Stimulated activated CD4-positive, alpha-beta T cell treated with anti-CD3 and anti-CD28 coated beads, TNF-alpha, amount 100 ng/mL, for 48 hours (primary cell): ENCODE results near the gene DDAH1.

Source experiments
- DNase-seq, 3 donors: peaks; one replicate each; pipeline ENCODE4 v3.0.0-alpha.2; 2020; ENCODE audit warnings: low read depth in 3 of 3

DDAH1 gene

DNA sequence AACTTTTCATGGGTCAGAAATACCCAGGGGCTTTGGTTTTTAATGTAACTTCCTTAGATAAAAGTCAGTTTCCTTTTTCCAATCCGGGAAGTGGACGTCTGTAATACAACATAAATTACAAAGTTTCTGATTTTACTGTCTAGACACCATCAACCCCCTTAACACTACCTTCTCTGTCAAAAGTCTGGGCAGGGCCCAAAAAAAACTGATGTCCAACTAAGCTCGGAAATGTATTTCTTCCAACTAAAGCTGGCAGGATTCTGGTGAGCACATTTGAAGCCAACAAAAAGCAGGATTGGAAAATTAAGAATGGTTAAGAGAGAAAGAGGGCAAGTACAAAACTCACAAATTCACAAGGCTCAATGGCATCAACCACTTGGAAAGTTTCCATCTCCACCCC is 24.3 kb downstream of the DDAH1 start:
- DNase-seq, result no peak

DNA sequence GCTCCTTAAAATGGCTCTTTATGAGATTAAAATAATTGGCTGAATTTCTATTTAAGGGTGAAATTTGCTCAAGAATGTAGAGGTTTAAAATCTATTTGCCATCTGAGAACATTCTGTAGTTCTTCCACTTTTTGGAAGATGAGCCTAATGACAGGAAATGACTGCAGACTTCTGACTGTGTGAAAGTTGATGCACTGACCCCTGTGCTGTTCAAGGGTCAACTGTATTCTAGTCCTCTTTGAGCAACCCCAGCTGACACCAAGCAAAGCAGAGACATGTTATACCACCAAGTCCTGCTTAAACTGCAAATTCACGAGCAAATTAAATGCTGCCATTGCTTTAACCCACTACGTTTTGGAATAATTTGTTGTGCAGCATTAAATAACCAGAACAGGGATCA is 26.6 kb downstream of the DDAH1 start:
- DNase-seq, result no peak

DNA sequence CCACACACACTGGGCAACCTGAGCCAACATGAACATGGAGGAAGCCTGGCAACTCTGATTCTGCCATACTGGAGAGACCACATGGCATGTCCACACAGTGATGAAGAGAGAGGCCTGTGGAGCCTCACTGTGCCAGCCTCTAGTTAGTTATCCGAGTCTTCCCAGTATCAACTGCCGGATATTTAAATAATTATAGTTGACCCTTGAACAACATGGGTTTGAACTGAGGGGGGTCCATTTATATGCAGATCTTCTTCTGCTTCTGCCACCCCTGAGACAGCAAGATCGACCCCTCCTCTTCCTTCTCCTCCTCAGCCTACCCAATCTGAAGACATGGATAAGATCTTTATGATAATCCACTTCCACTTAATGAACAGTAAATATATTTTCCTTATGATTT is 27.8 kb downstream of the DDAH1 start:
- DNase-seq, result no peak

DNA sequence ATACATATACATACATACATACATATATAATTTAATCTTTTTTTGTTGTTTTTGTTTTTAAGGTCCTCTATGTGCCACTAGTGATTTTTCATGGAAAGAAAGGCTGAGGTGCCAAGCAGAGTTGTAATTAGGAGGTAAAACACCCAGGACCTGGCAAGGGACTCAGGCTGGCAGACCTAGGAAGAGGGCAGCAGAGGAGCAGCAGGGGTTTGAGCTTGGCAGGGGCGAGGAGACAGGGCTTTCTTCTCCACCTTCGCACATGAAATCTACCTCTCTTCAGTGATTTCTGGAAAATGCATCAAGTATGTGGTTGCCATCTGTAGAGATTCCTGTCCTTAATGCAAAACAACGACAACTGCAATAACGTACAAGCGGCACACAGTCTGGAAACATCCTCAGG is 31.9 kb downstream of the DDAH1 start:
- no peak for DNase-seq

DNA sequence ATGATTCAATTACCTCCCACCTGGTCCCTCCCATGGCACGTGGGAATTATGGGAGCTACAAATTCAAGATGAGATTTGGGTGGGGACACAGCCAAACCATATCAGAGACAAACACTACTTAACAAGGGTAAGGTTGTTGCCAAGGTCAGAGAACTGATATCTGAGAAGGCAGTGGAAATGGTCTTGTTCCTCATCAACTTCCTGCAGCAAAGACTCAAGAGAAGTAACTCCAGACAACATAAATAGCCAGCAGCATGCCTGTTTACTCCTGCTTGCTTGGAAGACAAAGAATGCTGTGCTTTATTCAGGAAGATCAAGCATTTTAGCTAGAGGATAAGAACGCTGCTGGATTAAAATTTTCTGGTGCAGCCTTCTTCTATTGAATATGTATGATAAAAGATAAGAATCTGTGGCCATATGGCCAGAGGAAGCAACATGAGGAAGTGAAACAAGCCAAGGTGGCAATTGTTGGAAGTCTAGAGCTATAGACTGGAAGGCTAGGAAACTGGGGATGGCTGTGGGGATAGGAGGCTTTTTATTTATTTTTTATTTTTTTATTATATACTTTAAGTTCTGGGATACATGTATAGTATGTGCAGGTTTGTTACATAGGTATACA is 36.4 kb downstream of the DDAH1 start:
- no peak for DNase-seq

DNA sequence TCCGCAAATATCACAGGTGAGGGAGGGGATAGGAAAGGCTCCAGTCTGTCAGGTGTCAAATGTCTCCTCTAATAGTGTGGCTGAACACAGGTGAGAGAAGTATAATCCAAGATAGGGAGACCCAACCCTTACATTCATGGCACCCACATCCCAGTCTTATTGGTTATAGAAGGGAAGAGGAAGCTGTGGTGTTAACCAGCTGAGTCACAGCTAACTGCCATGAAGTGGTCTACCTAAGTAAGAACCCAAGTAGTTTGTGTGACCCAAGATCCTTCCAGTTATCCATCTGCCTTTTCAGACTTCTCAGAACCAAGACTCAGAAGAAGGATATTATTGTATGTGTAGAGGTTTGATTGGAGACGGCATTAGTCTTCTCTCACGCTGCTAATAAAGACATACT is 37.1 kb downstream of the DDAH1 start:
- no peak for DNase-seq

DNA sequence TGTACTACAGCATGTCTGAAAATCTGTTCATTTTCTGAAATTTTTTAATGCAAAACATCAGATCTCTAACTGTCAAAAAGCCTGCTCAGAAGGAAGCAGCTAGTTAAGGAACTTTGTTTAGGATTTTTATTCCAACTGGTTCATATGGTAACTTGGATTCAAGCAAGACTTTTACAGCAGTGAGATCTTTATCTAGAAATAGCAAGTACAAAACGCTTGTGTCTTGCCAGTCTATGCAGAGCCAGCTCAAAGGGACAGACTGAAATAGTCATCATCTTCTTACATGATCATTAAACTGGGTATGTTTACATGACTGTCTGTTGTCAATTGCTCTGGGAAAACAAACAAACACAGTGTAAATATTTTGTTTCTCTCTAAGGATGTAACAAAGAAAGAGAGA is 37.6 kb downstream of the DDAH1 start:
- DNase-seq, result no peak

DNA sequence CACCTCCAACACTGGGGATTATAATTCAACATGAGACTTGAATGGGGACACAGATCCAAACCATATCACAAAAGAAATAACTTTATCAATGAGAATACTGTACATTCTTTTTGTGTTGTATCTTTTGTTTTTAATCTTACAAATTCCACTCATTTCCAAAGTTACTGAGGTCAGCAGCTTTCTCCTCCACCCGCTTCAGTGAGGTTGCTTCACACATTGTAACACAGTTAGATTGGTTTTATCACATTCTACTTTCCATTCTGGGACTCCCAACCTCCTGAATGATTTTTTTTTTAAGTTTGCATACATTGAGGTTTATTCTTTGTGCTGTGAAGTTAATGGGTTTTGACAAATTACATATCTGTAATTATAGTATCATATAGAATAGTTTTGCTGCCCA is 43.8 kb downstream of the DDAH1 start:
- no peak for DNase-seq

DNA sequence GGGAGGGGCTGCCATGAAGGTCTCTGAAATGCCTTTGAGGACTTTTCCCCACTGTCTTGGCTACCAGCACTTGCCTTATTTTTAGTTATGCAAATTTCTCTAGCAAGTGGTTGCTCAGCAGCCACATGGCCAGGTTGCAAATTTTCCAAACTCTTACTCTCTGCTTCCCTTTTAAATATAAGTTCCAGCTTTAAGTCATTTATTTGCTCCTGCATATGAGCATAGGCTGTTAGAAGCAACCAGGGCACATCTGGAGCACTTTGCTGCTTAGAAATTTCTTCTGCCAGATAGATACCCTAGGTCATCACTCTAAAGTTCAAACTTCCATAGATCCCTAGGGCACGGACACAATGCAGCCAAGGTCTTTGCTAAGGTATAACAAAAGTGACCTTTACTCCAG is 44.8 kb downstream of the DDAH1 start:
- DNase-seq, result no peak

DNA sequence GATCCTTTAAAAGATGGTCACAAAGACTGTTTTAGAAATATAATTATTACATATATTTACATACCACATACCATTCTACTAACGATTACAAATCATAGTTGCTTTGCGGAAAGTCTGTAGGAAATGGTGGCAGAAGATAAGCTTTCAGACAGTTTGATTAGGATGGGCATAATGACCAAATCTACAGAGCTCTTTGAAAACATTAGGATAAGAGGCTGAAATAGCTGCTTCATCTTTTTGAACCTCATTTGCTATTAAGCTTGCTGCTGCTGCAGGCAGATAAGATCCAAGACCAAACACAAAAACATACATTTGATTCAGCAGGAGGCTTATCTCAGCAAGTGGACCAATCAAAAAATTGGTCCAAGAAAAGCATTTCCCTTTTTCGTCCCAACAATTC is 47.1 kb downstream of the DDAH1 start:
- no peak for DNase-seq

DNA sequence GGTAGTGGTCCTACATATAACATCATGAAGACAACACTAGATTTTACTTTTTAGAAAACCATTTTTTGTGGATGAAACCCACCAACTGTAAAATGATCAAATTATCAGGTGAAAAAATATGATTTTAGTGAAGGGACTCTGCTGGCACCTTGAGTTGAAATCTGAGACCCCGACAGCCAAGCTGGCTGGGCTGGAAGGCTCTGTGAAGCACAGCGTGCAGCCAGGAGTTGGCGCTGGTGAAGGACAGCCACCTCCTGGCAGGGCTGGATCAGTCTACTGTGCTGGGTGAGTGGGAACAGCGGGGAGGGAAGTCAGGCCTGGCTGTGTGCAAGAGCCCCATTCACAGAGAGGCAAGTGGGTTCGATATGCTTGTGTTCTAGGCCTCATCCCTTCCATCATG is 47.9 kb downstream of the DDAH1 start:
- DNase-seq, result no peak

DNA sequence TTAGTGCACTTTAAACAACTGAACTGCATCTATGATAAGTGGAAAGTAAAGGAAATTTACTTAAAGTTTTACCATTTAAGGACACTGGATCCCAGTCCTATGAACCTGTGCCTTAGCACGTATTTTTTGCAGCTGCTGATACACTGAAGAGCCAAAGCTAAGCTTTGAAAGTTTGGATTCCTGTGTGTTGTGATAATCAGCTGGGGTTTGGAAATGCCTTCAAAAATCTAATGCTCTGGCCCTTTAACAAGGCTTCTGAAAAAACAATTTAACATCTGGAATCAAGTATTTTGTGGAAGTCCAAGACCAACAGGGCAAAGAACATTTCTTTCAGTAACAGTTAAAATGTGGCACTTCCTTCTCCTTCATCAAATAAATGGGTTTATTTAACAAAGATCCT is 51.8 kb downstream of the DDAH1 start:
- DNase-seq, result no peak

DNA sequence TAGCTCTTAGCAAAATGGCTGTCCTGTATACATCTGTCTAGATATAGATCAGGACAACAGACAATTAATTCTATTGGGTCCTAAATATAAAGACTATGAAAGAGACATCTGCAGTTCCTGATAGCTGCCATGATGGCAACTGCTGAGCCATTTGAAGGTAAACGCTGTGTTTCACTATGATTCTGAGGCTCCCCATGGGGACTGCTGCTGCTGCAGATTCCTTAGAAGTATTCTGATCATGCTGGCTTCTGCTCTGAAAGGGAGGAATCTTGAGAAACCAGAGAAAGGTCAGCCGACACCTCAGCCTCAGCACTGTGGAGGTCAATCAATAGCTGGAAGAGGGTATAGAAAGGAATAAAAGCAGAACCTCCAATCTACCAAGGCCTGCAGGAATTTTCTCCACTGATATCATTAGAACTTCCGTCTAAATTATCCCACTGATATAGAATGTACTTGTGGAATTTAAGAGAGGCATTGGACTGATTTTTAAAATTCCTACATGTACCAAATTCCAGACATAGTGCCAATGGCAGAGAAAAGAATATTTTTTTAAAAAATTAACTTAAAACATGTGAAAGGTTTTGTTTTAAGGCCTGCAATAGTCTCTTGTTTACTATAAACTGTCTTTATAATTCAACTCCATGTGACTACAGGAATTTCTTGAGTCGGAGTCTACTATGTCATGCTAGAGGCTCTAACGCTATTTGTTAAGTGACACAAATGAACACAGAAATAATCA is 53.2 kb downstream of the DDAH1 start:
- no peak for DNase-seq

DNA sequence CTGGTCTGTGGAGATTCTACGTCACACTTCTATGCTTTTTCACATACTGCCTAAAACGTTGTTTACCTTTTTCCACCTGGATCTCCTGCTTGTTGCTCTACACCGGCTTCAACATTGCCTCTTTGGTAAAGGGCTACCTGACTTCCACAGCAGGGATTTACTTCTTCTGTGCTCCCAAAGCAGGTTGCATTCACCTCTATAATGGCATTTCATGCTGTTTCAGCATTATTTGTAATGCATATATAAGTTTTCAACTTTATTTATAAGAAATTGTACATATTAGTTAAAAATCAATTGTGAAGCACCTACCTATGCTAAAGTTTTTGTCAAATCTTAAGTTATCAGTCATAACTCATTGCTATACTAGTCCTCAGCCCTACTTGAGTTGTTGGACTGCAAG is 55.4 kb downstream of the DDAH1 start:
- DNase-seq, result no peak

DNA sequence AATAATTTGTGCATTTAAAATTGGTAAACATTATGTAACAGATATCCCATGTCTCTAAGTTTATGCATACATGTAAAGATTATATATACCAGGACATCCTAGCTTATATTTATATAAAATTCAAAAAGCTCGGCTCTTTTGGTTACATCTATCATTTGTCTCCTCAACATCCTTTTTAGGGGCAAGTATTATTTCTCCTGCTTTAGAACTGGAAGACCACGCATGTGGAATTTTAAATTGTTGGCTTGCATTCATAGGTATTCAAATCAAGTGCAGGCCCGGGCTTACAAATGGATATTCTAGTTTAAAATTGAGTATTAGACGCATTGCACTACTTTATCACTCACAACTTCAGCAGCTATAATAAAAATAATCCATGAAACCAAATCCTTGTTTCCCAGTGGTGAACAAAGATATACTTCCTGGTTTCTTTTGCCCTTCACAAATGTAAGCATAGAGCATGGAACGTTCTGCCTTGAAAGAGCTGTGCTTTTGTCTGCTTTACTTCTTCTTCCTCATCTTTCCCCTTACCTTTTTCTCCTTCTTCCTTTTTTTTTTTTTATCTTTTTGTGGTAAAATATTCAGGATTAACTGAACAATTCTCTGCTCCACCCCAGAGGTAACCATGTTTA is 57.1 kb downstream of the DDAH1 start:
- no peak for DNase-seq

DNA sequence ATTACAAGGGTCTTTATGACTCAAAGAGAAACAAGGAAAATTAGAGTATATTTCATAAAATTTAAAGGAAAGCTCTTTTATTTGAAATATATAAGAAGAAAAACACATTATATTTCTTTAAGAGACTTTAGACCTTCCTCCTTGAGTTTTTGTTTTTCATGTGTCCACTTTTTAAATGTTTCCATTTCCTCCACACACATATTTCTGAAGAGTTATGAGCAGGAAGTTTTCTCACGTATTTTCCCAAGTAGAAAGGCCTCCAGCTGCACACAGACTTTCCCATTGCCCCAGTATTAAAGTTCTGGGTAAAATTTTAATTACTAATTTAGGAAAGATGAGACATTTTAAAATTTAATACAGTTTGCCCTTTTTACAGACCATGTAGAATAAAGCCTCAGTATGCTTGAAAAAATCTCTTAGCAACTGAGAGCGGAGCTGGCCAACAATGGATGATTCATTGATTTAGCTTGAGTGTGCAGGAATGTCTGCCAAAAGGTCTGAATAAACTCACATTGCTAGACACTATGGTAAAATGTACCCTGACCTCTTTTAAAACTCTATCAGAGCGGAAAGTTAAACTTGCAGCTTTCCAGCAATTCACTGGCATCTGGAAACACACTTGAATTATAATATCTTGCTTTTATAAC is 57.9 kb downstream of the DDAH1 start:
- no peak for DNase-seq

DNA sequence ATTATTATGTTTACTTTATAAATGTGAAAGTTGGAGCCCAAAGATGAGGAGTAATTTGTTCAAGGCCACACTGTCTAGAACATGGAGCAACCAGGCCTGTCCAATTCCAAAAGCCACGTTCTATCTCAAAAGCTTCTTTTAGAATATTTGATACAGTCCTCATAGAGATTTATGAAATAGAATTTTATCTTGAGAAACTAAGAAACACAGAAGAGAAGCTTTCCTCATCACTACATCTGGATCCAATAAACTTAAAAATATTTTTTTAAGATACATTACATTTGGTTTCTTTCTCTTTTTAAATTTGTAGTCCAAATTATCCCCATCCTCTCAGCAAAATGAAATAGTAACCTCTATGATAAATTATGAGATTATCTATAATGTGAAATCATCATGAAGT is 58.9 kb downstream of the DDAH1 start:
- DNase-seq, result no peak

DNA sequence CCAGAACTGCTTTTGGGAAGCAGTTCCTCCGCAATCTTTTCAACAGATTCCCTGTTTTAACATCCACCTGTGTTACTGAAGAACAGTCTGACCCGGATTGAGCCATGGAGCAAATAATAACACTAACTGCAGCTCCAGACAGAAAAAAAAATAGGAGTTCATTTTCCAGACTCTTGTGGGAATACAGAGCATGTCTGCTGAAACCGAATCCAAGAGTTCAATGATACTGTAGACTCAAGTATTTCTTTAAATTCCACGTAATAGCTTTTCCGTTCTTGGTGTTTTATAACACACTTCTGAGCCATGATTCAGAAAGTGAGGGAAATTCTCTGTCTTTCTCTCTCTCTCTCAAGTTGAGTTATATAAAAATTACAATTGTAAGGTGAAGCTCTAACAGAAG is 60.6 kb downstream of the DDAH1 start:
- DNase-seq, result no peak

DNA sequence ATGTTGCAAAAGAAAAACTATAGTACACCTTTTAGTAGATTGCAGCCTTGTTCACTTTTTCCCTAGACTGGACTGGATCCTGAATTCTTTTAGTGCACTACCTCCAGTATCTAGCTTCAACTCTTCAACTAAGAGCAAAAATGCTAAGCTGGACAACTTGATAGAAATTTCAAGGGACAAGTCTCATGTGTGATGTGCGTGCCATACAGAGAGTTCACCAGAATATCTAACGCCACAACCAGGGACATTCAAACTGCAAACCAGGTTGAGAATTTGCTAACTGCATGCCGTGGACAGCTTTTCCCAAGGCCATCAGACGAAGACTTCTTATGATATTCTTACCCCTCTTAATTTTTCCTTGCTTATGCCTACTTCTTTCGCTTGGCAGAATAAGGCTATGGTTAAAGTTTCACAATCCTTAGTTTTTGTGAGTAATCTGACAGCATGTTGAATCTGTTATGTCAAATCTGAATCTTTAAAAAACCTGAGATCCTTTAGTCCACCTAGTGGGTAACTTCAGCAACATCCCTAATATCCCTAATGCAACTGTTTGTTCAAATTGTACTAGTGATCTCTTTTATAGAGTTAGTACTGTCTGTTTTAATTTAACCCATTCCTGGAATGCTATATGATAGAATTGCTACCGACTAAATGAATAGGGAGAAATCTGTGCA is 66.4 kb downstream of the DDAH1 start:
- DNase-seq, result no peak

DNA sequence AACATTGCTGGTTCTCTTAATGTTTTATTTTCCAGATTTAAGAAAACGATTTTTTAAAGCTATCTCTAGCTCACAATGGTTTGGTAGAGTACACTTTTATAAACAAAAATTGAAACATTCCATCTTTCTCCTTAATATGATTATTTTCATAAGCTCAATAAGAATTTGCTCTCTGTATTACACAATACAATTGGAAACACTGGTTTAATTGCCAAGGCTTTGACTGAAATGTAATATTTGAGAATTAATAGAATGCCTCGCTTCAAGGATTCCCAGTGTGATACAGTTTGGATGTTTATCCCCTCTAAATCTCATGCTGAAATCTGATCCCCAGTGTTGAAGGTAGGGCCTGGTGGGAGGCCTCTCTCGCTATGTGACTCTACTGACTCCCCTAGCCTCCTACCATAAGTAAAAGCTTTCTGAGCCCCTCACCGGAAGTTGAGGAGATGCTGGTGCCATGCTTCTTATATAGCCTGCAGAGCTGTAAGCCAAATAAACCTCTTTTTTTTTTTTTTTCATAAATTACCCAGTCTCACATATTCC is 67.4 kb downstream of the DDAH1 start:
- DNase-seq, result no peak

DNA sequence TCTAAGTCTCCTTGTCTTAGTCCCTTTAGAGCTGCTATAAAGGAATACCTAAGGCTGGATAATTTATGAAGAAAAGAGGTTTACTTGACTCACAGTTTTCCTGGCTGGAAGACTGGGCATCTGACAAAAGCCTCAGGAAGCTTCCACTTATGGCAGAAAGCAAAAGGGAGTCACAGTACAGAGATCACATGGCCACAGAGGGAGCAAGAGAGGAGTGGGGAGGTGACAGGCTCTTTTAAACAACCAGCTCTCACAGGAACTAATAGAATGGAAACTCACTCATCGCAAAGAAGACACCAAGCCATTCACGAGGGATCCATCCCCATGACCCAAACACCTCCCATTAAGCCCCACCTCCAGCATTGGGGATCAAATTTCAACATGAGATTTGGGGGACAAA is 68.8 kb downstream of the DDAH1 start:
- no peak for DNase-seq

DNA sequence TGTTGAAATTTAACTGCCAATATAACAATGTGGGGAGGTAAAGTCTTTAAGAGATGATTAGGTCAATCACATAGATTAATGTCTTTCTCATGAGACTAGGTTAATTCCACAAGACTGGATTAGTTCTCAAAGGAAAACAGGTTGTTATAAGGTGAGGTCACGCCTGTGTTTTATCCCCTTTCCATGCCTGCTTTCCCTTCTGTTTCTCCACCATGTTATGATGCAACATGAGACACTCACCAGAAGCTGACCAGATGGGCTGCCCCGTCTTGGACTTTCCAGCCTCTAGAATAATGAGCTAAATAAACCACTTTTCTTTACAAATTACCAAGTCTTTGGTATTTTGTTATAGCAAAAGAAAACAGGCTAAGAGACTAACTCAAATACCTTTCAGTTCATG is 70.8 kb downstream of the DDAH1 start:
- no peak for DNase-seq
